H1 (cell line): ENCODE results near the gene CD276. TPM values are rescaled to one million over a fixed set of nuclear protein-coding genes. Genes with fewer than 3 reads are reported as not detected.

Experiments used
- CTCF ChIA-PET: fragments of 300-600 bp; sonication (Branson Sonifier 250); formaldehyde crosslinking; loops from one replicate; lab custom pipeline; 2021; ENCODE audit not compliant: partially characterized antibody; lab: Charles Lee
- POLR2A ChIA-PET: fragments of 300-600 bp; sonication (Branson Sonifier 250); formaldehyde crosslinking; loops from one replicate; lab custom pipeline; 2021; ENCODE audit warnings: inconsistent platforms; ENCODE audit not compliant: partially characterized antibody; lab: Charles Lee
- DNase-seq, 2 experiments: peaks; one replicate each; pipeline versions ENCODE4 v3.0.0 to v3.0.0-alpha.2; 2010 to 2022; ENCODE audit warnings: low spot score in 2 of 2, low read depth in 1 of 2, mixed read lengths in 1 of 2
- FAIRE-seq: peaks from 2 replicates; lab custom pipeline; 2011; peaks lifted over from hg19 to GRCh38; lab: Jason Lieb, UNC
- H2AFZ ChIP-seq: 2 replicates; pipeline ENCODE4 v1.8.1; 2012; ENCODE audit warnings: low read length, inconsistent platforms
- H2AK5ac ChIP-seq: 2 replicates; pipeline ENCODE4 v1.6.1; 2013; ENCODE audit warnings: low read depth, low read length
- H2BK120ac ChIP-seq: replicated peaks from 2 replicates; pipeline ENCODE3; 2013; ENCODE audit warnings: low read depth, low read length, inconsistent platforms
- H2BK12ac ChIP-seq: 2 replicates; pipeline ENCODE4 v1.6.1; 2013; ENCODE audit warnings: low read depth, low read length
- H2BK15ac ChIP-seq: 2 replicates; pipeline ENCODE4 v1.6.1; 2013; ENCODE audit warnings: low read length
- H2BK20ac ChIP-seq: 2 replicates; pipeline ENCODE4 v1.6.1; 2013; ENCODE audit warnings: low read length
- H2BK5ac ChIP-seq: 2 replicates; pipeline ENCODE4 v1.6.1; 2013; ENCODE audit warnings: low read depth, low read length
- H3K14ac ChIP-seq: 2 replicates; pipeline ENCODE4 v1.6.1; 2013; ENCODE audit warnings: inconsistent platforms; ENCODE audit not compliant: insufficient read length
- H3K18ac ChIP-seq: 2 replicates; pipeline ENCODE4 v1.6.1; 2013; ENCODE audit warnings: low read length; ENCODE audit errors: extremely low read depth
- H3K23ac ChIP-seq: 2 replicates; pipeline ENCODE4 v1.6.1; 2013; ENCODE audit warnings: inconsistent platforms; ENCODE audit not compliant: insufficient read length
- H3K23me2 ChIP-seq: 2 replicates; pipeline ENCODE4 v1.6.1; 2013; ENCODE audit warnings: low read depth, low read length
- H3K27ac ChIP-seq: 2 replicates; pipeline ENCODE4 v1.6.1; 2011; ENCODE audit warnings: low read depth, low read length, inconsistent platforms
- H3K27me3 ChIP-seq, 4 experiments: replicated peaks in 1 of 4; 1 replicate in 1 of 4; 2 replicates in 3 of 4; pipeline versions ENCODE4 v1.6.1 to v1.8.1; 2011 to 2013; ENCODE audit warnings: low read length in 3 of 4, mild to moderate bottlenecking in 3 of 4, inconsistent platforms in 2 of 4, mixed read lengths in 2 of 4, moderate library complexity in 1 of 4; ENCODE audit not compliant: control insufficient read depth in 3 of 4, insufficient read depth in 3 of 4; ENCODE audit errors: extremely low read depth in 1 of 4
- H3K36me3 ChIP-seq, 4 experiments: 2 replicates each; pipeline versions ENCODE4 v1.6.1 to v1.8.1; 2011 to 2013; ENCODE audit warnings: mild to moderate bottlenecking in 4 of 4, low read length in 3 of 4, moderate library complexity in 2 of 4, control low read depth in 1 of 4, inconsistent platforms in 1 of 4; ENCODE audit not compliant: insufficient read depth in 4 of 4, control insufficient read depth in 2 of 4
- H3K4ac ChIP-seq: replicated peaks from 2 replicates; pipeline ENCODE3; 2013; ENCODE audit warnings: low read length, low read depth, mixed read lengths, inconsistent platforms; ENCODE audit not compliant: insufficient read length
- H3K4me1 ChIP-seq, 4 experiments: replicated peaks in 1 of 4; 1 replicate in 1 of 4; 2 replicates in 3 of 4; pipeline versions ENCODE4 v1.6.1 to v1.8.1; 2011 to 2013; ENCODE audit warnings: low read length in 3 of 4, inconsistent platforms in 2 of 4, mixed read lengths in 1 of 4; ENCODE audit not compliant: insufficient read depth in 4 of 4, control insufficient read depth in 3 of 4
- H3K4me2 ChIP-seq, 2 experiments: 2 replicates each; pipeline versions ENCODE4 v1.6.1 to v1.8.1; 2011 to 2013; ENCODE audit warnings: low read depth in 2 of 2, low read length in 2 of 2, control low read depth in 1 of 2, inconsistent platforms in 1 of 2, mild to moderate bottlenecking in 1 of 2; ENCODE audit not compliant: insufficient read depth in 1 of 2
- H3K4me3 ChIP-seq, 4 experiments: fragments of 200-600, 300-600 bp in 1 of 4; sonication (generic), shearing (Covaris generic), sonication (Bioruptor Twin) in 1 of 4; 2 replicates each; pipeline versions ENCODE4 v1.5.1 to v1.8.1; 2011 to 2016; ENCODE audit warnings: low read length in 4 of 4, low read depth in 3 of 4, control low read depth in 2 of 4, inconsistent platforms in 2 of 4, mild to moderate bottlenecking in 2 of 4, mixed read lengths in 1 of 4, moderate library complexity in 1 of 4; ENCODE audit not compliant: insufficient read depth in 2 of 4; ENCODE audit errors: extremely low read depth in 1 of 4
- H3K56ac ChIP-seq: replicated peaks from 2 replicates; pipeline ENCODE3; 2013; ENCODE audit warnings: low read depth, mild to moderate bottlenecking, mixed read lengths, low read length, inconsistent platforms; ENCODE audit not compliant: insufficient read length
- H3K79me1 ChIP-seq: 2 replicates; pipeline ENCODE4 v1.6.1; 2013; ENCODE audit warnings: low read depth, low read length, control low read depth
- H3K79me2 ChIP-seq, 2 experiments: 2 replicates each; pipeline versions ENCODE4 v1.6.1 to v1.8.1; 2012 to 2013; ENCODE audit warnings: low read length in 2 of 2, mild to moderate bottlenecking in 2 of 2, inconsistent platforms in 1 of 2; ENCODE audit not compliant: insufficient read depth in 2 of 2, control insufficient read depth in 1 of 2
- H3K9ac ChIP-seq, 4 experiments: replicated peaks in 1 of 4; 1 replicate in 1 of 4; 2 replicates in 3 of 4; pipeline versions ENCODE4 v1.6.1 to v1.8.1; 2011 to 2013; ENCODE audit warnings: low read depth in 3 of 4, low read length in 3 of 4, control low read depth in 2 of 4, mild to moderate bottlenecking in 2 of 4, moderate library complexity in 2 of 4, inconsistent platforms in 1 of 4; ENCODE audit errors: extremely low read depth in 1 of 4
- H3K9me3 ChIP-seq, 2 experiments: 2 replicates each; pipeline versions ENCODE4 v1.6.1 to v1.8.1; 2012 to 2013; ENCODE audit warnings: mild to moderate bottlenecking in 2 of 2, moderate library complexity in 2 of 2, control low read depth in 1 of 2, inconsistent platforms in 1 of 2, low read depth in 1 of 2, low read length in 1 of 2, mixed read lengths in 1 of 2; ENCODE audit not compliant: insufficient read depth in 2 of 2
- H4K20me1 ChIP-seq, 2 experiments: replicated peaks in 1 of 2; 2 replicates each; pipeline versions ENCODE3 to v1.8.1; 2011 to 2013; ENCODE audit warnings: inconsistent platforms in 2 of 2, low read length in 2 of 2, mild to moderate bottlenecking in 1 of 2; ENCODE audit not compliant: insufficient read depth in 2 of 2, control insufficient read depth in 1 of 2
- H4K5ac ChIP-seq: 2 replicates; pipeline ENCODE4 v1.6.1; 2013; ENCODE audit warnings: low read length, low read depth, mixed read lengths, inconsistent platforms; ENCODE audit not compliant: insufficient read length
- H4K8ac ChIP-seq: 2 replicates; pipeline ENCODE4 v1.8.0; 2013; ENCODE audit warnings: mild to moderate bottlenecking, moderate library complexity, low read length, inconsistent platforms; ENCODE audit not compliant: insufficient read depth; ENCODE audit errors: extremely low read depth
- H4K91ac ChIP-seq: replicated peaks from 2 replicates; pipeline ENCODE3; 2013; ENCODE audit warnings: low read length, mixed read lengths, inconsistent platforms; ENCODE audit not compliant: insufficient read length
- CTBP2 ChIP-seq: IDR thresholded peaks from 2 replicates; pipeline ENCODE4 v1.7.0; 2011; ENCODE audit warnings: borderline replicate concordance, mild to moderate bottlenecking, moderate library complexity, mixed read lengths, low read length; ENCODE audit not compliant: insufficient read depth, insufficient read length
- EP300 ChIP-seq, 2 experiments: IDR thresholded peaks; 1 replicate in 1 of 2; 2 replicates in 1 of 2; pipeline ENCODE4 v1.6.1; 2011 to 2012; ENCODE audit warnings: low read depth in 2 of 2, low read length in 2 of 2, mild to moderate bottlenecking in 2 of 2, borderline replicate concordance in 1 of 2, inconsistent platforms in 1 of 2, moderate library complexity in 1 of 2
- HDAC2 ChIP-seq, 2 experiments: fragments of 300-600 bp in 1 of 2; sonication (generic) in 1 of 2; IDR thresholded peaks; 2 replicates each; pipeline ENCODE4 v1.6.1; 2011 to 2012; ENCODE audit warnings: low read depth in 2 of 2, low read length in 2 of 2, mild to moderate bottlenecking in 2 of 2, moderate library complexity in 2 of 2, borderline replicate concordance in 1 of 2, inconsistent platforms in 1 of 2
- JUN ChIP-seq: IDR thresholded peaks from 2 replicates; pipeline ENCODE4 v1.6.1; 2011; ENCODE audit warnings: low read depth, mild to moderate bottlenecking, improper control_type of control experiment, low read length
- KDM1A ChIP-seq: fragments of 200-600, 300-600 bp; sonication (generic); IDR thresholded peaks from 2 replicates; pipeline ENCODE4 v1.7.1; 2016; ENCODE audit warnings: mild to moderate bottlenecking, low read length, borderline replicate concordance
- MAFK ChIP-seq: IDR thresholded peaks from 2 replicates; pipeline ENCODE4 v1.6.1; 2012; ENCODE audit warnings: low read depth, mild to moderate bottlenecking, improper control_type of control experiment, low read length
- NANOG ChIP-seq: IDR thresholded peaks from 2 replicates; pipeline ENCODE4 v1.6.1; 2011; ENCODE audit warnings: low read length, low read depth, mild to moderate bottlenecking, inconsistent platforms; ENCODE audit not compliant: insufficient read depth, poor library complexity, severe bottlenecking
- SAP30 ChIP-seq: fragments of 300-600 bp; sonication (generic); IDR thresholded peaks from 2 replicates; pipeline ENCODE4 v1.7.1; 2012; ENCODE audit warnings: low read length, moderate library complexity, mild to moderate bottlenecking, inconsistent platforms; ENCODE audit not compliant: insufficient read depth, insufficient replicate concordance
- SIN3A ChIP-seq, 2 experiments: IDR thresholded peaks in 1 of 2; conservative IDR thresholded peaks in 1 of 2; 2 replicates each; pipeline ENCODE4 v1.6.1; 2011 to 2012; ENCODE audit warnings: low read length in 2 of 2, improper control_type of control experiment in 1 of 2, low read depth in 1 of 2, mild to moderate bottlenecking in 1 of 2
- SRF ChIP-seq: IDR thresholded peaks from 2 replicates; pipeline ENCODE4 v1.6.1; 2011; ENCODE audit warnings: mild to moderate bottlenecking, low read depth, low read length, moderate library complexity
- WGBS, 2 experiments: shearing (Covaris generic) in 1 of 2; methylation state at CpG; one replicate each; pipeline versions ENCODE4 v1.1.6 to v1.1.7; 2013 to 2015; ENCODE audit warnings: low lambda C conversion rate in 2 of 2, mixed read lengths in 2 of 2, inconsistent platforms in 1 of 2, low coverage in 1 of 2, missing lambda C conversion rate in 1 of 2; ENCODE audit not compliant: insufficient replicate concordance in 2 of 2, insufficient coverage in 1 of 2, insufficient read length in 1 of 2; ENCODE audit errors: extremely low coverage in 1 of 2, missing lambda C conversion rate in 1 of 2; 5-methylcytosine and 5-hydroxymethylcytosine counted together
- polyA plus RNA-seq, 7 experiments: library from polyadenylated mRNA; depleted of rRNA in 3 of 7; stranded (reverse) in 5 of 7; unstranded in 2 of 7; fragments of >200 nt in 5 of 7; fragments of 200-250 nt in 2 of 7; gene quantifications; 1 replicate in 5 of 7; 2 replicates in 1 of 7; 4 replicates in 1 of 7; pipeline versions ENCODE4 v1.2.1 to v1.2.3, GENCODE V29; 2011 to 2013; ENCODE audit warnings: missing spikeins in 2 of 7, mixed read lengths in 2 of 7
- total RNA-seq: library from RNA; stranded (reverse); fragmentation: NEBNext Ultra II Directional; extraction: Animal tissue kit (Norgen Biotek cat#: 25700); gene quantifications from 2 replicates; pipeline ENCODE4 v1.2.1, GENCODE V29; 2021
- TF ChIP-seq, protein P1 (sequence below): IDR thresholded peaks from 2 replicates; pipeline ENCODE4 v1.6.1; 2012; ENCODE audit warnings: inconsistent platforms

Gene CD276
- total and polyA plus RNA-seq, 2 of the 8 experiments (the other 6 are each of a cell fraction or from before 2014, with no cell fraction given) = 156 to 158 TPM

- Histone ChIP-seq H3K56ac (no peak overlapping the region), H3K23ac (no peak overlapping the region), H2AFZ (no peak overlapping the region), H3K23me2 (no peaks in the 10 kb centered on the region), H2BK120ac (no peak overlapping the region), H3K9ac (no peak overlapping the region), H3K4me2 (no peak overlapping the region), H2BK5ac (peak overlapping the region; percentile 79), H3K4me3 (no peak overlapping the region), H3K14ac (no peak overlapping the region), H2BK20ac (peak overlapping the region; percentile 93; the same call in 1 of the 2 replicates), H3K4me1 (peaks cover 0 to 21% (median 9%) of the 10 kb centered on the region in 4 experiments; a peak in 6 of 7 replicates), H4K8ac (no peak overlapping the region), H3K36me3 (no peaks in the 10 kb centered on the region), H3K27me3 (no peaks in the 10 kb centered on the region), H4K91ac (no peak overlapping the region), H4K5ac (no peak overlapping the region), H3K79me1 (peaks cover 21% of the 10 kb centered on the region), H3K27ac (0 out of 2 replicates have a peak overlapping the region, but pooled peaks have one; percentile 3), H4K20me1 (peaks cover 34% of the 10 kb centered on the region in 2 experiments), H3K79me2 (peaks cover 8 to 76% of the 10 kb centered on the region in 2 experiments), H3K4ac (no peak overlapping the region), H2BK15ac (no peak overlapping the region), H2BK12ac (peak overlapping the region; percentile 89; the same call in 1 of the 2 replicates), H3K18ac (peak overlapping the region; percentile 25; the same call in 1 of the 2 replicates), H3K9me3 (no peaks in the 10 kb centered on the region), H2AK5ac (0 out of 2 replicates have a peak overlapping the region, but pooled peaks have one; percentile 32)
- DNase-seq (no peak), FAIRE-seq (no peak)
- CTCF ChIA-PET = interaction anchor here (0.6 to 18.5 kb wide), 10 partner anchors 8 to 654 kb away, joined by 3 to 496 read pairs (median 10); partner anchors contain the start of genes CD276 and NPTN
- 55% methylated on average over 8 of the region's 9 CpGs; no CpG with 5 or more reads in 1 of the 2 experiments for WGBS, 2 experiments
- POLR2A ChIA-PET = interaction anchor here (1.5 to 8.6 kb wide), 2 partner anchors 12 to 20 kb away, joined by 7 to 93 read pairs; partner anchors contain the start of gene CD276
- TF ChIP-seq NANOG (no peak), SAP30 (no peak), SRF (no peak), EP300 (IDR thresholded peaks at IDR 0.05; ENCODE audit: borderline replicate concordance in 1 of 2, low read depth in 2 of 2, low read length in 2 of 2) (no peak), KDM1A (no peak), SIN3A (conservative IDR thresholded peaks at IDR 0.05 in 1 of 2, IDR thresholded peaks at IDR 0.05 in 1 of 2; ENCODE audit: low read depth in 1 of 2, low read length in 2 of 2) (peak in 1 of 2 experiments; percentile 83; a peak in 2 of 4 replicates), HDAC2 (IDR thresholded peaks at IDR 0.05; ENCODE audit: borderline replicate concordance in 1 of 2, low read depth in 2 of 2, low read length in 2 of 2) (no peak), MAFK (peak; percentile 92), JUN (no peak), CTBP2 (no peak)
- TF ChIP-seq, protein P1, sequence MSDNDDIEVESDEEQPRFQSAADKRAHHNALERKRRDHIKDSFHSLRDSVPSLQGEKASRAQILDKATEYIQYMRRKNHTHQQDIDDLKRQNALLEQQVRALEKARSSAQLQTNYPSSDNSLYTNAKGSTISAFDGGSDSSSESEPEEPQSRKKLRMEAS = peak; percentile 57
Observed at GRCh38 chr15:73697033-73697467, 12.9 kb downstream of the CD276 start.
